Motor neuron (in vitro differentiated cells): ENCODE results near the gene EHBP1L1. TPM values are rescaled to one million over a fixed set of nuclear protein-coding genes. Genes with fewer than 3 reads are reported as not detected.
A peak's percentile ranks its signal among the peaks of the same experiment; 100 is the strongest.
"Not testable (repeated sequence)": the region's sequence is repeated elsewhere in the genome, so short reads cannot be mapped to it uniquely, and the experiment has no call there.

Experiments
- ATAC-seq, 8 experiments: fragments of 200-7000 bp; cut with Tn5 transposase; replicated peaks in 6 of 8; 2 replicates each; pipeline ENCODE4 v1.8.0; 2021; ENCODE audit warnings: mild to moderate bottlenecking in 8 of 8, moderate library complexity in 8 of 8
- H3K27ac ChIP-seq, 2 donors: fragments of 250-450 bp; sonication (Bioruptor Pico); 2 replicates each; pipeline ENCODE4 v1.9.0; 2021; ENCODE audit warnings: antibody characterized with exemption in 2 of 2, mild to moderate bottlenecking in 2 of 2, moderate library complexity in 1 of 2
- H3K4me1 ChIP-seq, 2 donors: fragments of 250-450 bp; sonication (Bioruptor Pico); replicated peaks in 1 of 2; 2 replicates each; pipeline ENCODE4 v1.6.1; 2021; ENCODE audit warnings: antibody characterized with exemption in 2 of 2, mild to moderate bottlenecking in 2 of 2, moderate library complexity in 1 of 2
- H3K4me3 ChIP-seq, 5 donors: fragments of 250-450 bp; sonication (Bioruptor Pico); 2 replicates each; pipeline ENCODE4 v1.9.0; 2021; ENCODE audit warnings: antibody characterized with exemption in 5 of 5, mild to moderate bottlenecking in 5 of 5, moderate library complexity in 4 of 5
- WGBS, 10 experiments: fragments of 450-650 bp; shearing (Covaris generic); methylation state at CpG; one replicate each; pipeline ENCODE4 v1.0.0; 2022; 5-methylcytosine and 5-hydroxymethylcytosine counted together
- in situ Hi-C, 9 experiments: fragments of 400-800 bp; cut with MboI; loops; one replicate each; pipeline ENCODE4 v1.15.0; 2021; ENCODE audit warnings: low sequenced_read_pairs in 9 of 9, low pct_unique_long_range_greater_than_20kb in 2 of 9; ENCODE audit not compliant: unreplicated experiment in 9 of 9
- total RNA-seq, 8 experiments: library from RNA; unstranded; fragments of 300-600 nt; gene quantifications; 2 replicates each; pipeline versions ENCODE4 v1.2.3 to v1.2.4, GENCODE V29; 2022

The EHBP1L1 gene
- total RNA-seq, 8 experiments from 2014 or later, result 1.5 to 44.6 (median 5.5) TPM

DNA sequence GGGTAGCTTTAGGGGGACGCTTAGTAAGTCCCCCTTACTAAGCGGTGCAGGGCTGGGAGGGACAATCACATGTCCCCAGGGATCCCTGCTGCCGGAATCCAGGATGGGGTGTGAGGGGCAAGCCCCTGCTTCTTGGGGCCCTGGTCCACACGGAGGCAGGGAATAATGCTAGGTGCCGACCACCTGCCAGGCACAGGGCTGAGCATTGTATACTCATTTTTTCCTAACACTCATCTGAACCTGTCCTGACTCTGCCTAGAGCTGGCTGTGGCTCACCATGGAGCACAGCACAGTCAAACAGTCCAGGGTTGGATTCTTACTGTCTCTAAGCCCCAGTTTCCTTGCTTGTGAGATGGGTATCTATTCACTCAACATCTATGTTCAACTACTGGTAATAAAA lies 16.3 kb upstream of the EHBP1L1 start:
- Histone ChIP-seq H3K4me1 (peaks cover 37 to 58% of the 10 kb centered on the region in 2 donors), H3K27ac (no peak overlapping the region), H3K4me3 (no peak overlapping the region)
- 15 to 100% (median 63%) methylated on average over 1 to 2 of the region's 5 CpGs; no CpG with 5 or more reads in 6 of the 10 experiments for WGBS, 10 experiments
- in situ Hi-C loops, result no loop called here
- no peak for ATAC-seq

- peak in 4 of 8 experiments; percentile 0 to 10 (median 2) for ATAC-seq
- in situ Hi-C loops, result no loop called here
- Histone ChIP-seq H3K27ac (no peak overlapping the region), H3K4me3 (no peak overlapping the region), H3K4me1 (peaks cover 32 to 53% of the 10 kb centered on the region in 2 donors)
- WGBS, 10 experiments, result 0 to 71% (median 40%) methylated on average over 1 to 4 of the region's 5 CpGs; no CpG with 5 or more reads in 3 of the 10 experiments
Measured at GRCh38 chr11:65559951-65560537, 15.8 kb upstream of the EHBP1L1 start.

- 0 to 30% (median 8%) methylated on average over 1 to 6 of the region's 15 CpGs; no CpG with 5 or more reads in 4 of the 10 experiments for WGBS, 10 experiments
- Histone ChIP-seq H3K27ac (no peak overlapping the region), H3K4me3 (no peak overlapping the region), H3K4me1 (peaks cover 25 to 45% of the 10 kb centered on the region in 2 donors)
- in situ Hi-C loops, result no loop called here
- ATAC-seq, result peak in 7 of 8 experiments; percentile 1 to 36 (median 14)
Measured at GRCh38 chr11:65560555-65561418, 15.1 kb upstream of the EHBP1L1 start.

- Histone ChIP-seq H3K27ac (no peak overlapping the region), H3K4me1 (peaks cover 21 to 37% of the 10 kb centered on the region in 2 donors), H3K4me3 (no peak overlapping the region)
- in situ Hi-C loops, result no loop called here
- no peak for ATAC-seq
- 27 to 100% (median 91%) methylated on average over 1 to 5 of the region's 7 CpGs; no CpG with 5 or more reads in 2 of the 10 experiments for WGBS, 10 experiments
Measured at GRCh38 chr11:65562020-65562419, 13.8 kb upstream of the EHBP1L1 start.

- Histone ChIP-seq H3K4me1 (peaks cover 16 to 30% of the 10 kb centered on the region in 2 donors), H3K27ac (no peak overlapping the region), H3K4me3 (no peak overlapping the region)
- ATAC-seq, result no peak
- in situ Hi-C loops, result no loop called here
- WGBS, 10 experiments, result 50 to 100% (median 83%) methylated on average over 1 to 6 of the region's 9 CpGs; no CpG with 5 or more reads in 2 of the 10 experiments
Measured at GRCh38 chr11:65562788-65563187, 13.1 kb upstream of the EHBP1L1 start.

GRCh38 chr11:65563601-65564000 lies 12.3 kb upstream of the EHBP1L1 start:
- WGBS, 10 experiments, result 93 to 100% (median 100%) methylated on average over 1 to 4 of the region's 4 CpGs; no CpG with 5 or more reads in 2 of the 10 experiments
- ATAC-seq, result no peak

GRCh38 chr11:65564879-65565559 lies 10.8 kb upstream of the EHBP1L1 start:
- WGBS, 10 experiments, result 60 to 100% (median 89%) methylated on average over 1 to 5 of the region's 12 CpGs; no CpG with 5 or more reads in 4 of the 10 experiments
- in situ Hi-C loops, result not testable (repeated sequence)

More at GRCh38 chr11:65563601-65564000, 12.3 kb upstream of the EHBP1L1 start:
- H3K27ac ChIP-seq, result no peak overlapping the region
- peaks cover 15 to 31% of the 10 kb centered on the region in 2 donors for H3K4me1 ChIP-seq
- H3K4me3 ChIP-seq, result no peak overlapping the region
- in situ Hi-C loops, result no loop called here

DNA sequence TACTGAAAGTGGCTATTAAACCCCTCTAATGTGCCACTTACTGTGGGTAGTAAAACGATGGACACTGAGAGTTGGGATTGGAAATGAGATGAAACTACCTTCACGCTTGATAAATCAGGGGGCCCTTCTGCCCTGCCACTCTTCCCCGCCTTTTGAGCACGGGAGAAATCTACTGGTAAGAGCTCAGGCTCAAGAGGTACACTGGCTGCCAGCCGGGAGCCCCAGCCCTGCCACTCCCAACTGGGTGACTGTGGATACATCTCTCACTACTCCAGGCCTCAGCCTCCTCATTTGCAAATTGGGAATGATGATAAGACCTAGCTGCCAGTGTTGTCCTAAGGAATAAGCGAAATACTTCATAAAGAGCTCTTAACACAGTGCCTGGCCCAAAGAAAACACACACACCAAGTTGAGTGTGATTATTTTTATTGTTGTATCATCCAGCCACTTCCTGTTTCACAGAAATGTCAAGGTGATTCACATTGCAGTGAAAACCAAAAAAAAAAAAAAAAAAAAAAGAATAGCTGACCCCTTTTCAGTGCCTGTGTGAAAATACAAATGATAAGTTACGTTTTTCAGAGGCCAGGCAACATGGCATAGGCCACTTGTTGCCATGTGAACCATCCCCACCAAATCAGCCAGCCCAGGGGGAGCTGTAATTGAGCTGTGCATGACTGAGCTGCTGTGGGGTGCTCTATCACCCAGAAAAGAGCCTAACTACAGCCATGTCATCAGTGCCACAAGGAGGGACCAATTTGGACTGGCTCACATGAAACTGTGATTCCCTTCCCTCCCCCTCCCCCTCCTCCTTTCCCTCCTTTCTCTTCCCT lies 10.0 kb upstream of the EHBP1L1 start:
- Histone ChIP-seq H3K4me3 (no peak overlapping the region), H3K27ac (no peak overlapping the region), H3K4me1 (peaks cover 14 to 16% of the 10 kb centered on the region in 2 donors)
- in situ Hi-C loops, result no loop called here
- ATAC-seq, result no peak
- WGBS, 10 experiments, result 63 to 100% (median 79%) methylated on average over 1 to 7 of the region's 7 CpGs

More at GRCh38 chr11:65564879-65565559, 10.8 kb upstream of the EHBP1L1 start:
- ATAC-seq, H3K4me3 ChIP-seq, H3K27ac ChIP-seq: not testable (repeated sequence)
- peaks cover 15 to 24% of the 10 kb centered on the region in 2 donors for H3K4me1 ChIP-seq

DNA sequence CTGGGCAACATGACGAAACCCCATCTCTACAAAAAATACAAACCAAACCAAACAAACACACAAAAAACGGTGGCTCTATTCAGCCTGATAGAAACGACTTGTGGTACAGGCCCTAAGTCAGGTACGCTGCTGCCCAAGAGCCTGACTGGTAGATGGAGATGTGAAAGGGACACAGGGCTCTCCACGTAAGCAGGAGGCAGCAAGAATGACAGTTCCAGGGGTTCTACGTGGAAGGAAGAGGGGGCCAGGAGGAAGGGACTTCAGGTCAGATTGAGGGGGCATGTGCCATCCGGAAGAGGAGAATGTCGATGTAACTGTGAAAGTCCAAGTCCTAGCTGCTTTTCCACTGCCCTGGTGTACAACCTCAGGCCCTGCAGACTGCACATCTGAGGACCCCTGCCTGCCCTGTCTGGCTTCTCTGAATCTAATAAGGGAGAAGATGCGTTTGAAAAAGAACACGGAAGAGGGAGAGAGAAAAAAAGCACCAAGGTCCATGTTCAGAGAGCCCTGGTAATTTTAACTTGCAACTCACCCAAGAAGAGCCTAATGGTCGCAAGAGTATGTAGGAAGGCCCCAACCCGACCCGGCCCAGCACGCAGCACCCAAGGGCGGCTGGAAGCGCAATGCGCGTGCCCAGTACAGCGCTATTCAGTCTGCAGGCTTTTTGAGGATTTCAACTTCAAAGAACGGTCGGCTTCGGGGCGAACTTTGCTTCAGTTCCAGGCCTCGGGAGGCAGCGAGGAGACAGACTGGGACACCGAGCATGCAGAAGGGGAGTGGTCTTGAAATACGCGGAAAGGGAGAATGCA lies 6.5 kb upstream of the EHBP1L1 start:
- WGBS, 10 experiments, result 0 to 40% (median 16%) methylated on average over 1 to 11 of the region's 28 CpGs; no CpG with 5 or more reads in 2 of the 10 experiments
- ATAC-seq, result peak in 7 of 8 experiments; percentile 0 to 8 (median 3)
- H3K4me1 ChIP-seq, result peaks cover 21 to 25% of the 10 kb centered on the region in 2 donors
- H3K4me3 ChIP-seq, result peak overlapping the region; percentile 53 to 95 (median 88)
- in situ Hi-C loops, result no loop called here
- H3K27ac ChIP-seq, result peak overlapping the region; percentile 90 to 95

DNA sequence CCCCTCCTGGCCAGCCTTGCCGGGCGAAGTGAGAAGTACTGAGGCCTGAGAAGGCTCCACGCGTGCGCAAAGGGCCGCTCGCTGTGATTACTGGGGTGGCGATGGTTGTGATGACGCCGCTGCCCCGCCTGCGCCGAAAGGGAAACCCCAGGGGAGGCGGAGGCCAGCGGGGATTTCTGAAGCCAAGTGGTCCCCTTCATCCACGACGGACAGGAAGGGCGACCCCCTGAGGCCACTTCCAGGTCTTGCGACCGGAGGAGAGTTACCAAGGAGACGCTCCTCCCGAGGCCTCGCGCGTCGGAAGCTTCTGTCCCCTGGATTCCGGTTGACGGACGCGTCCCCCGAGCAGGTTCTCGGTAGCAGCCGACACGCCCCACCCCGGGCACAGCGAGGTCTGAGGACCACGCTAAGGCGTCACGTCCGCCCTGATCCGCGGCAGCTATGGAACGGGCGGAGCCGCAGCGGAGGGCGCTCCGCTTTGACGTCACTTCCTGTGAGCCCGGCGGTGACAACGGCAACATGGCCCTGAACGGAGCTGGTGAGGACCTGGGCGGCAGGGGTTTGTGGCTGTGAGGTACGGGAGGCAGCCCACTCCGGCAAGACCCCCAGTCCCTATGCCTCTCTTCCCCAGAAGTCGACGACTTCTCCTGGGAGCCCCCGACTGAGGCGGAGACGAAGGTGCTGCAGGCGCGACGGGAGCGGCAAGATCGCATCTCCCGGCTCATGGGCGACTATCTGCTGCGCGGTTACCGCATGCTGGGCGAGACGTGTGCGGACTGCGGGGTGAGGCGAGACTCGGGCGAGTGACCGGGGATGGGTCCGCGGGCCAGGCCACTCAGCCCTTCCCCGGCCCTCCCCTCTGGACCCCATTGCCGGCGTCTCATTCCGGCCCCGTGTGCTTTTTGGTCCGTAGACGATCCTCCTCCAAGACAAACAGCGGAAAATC lies 5.6 kb upstream of the EHBP1L1 start, which contains the start of gene ZNRD2:
ZNRD2 (plus strand) TSS at position 505 of the 946 bp plus-strand sequence; CDS start at position 520, 15 bp downstream.
- peak within 1 kb of the TSS; percentile 90 to 95 for H3K27ac ChIP-seq
- 0 to 5% (median 0%) methylated on average over 1 to 15 of the region's 89 CpGs; no CpG with 5 or more reads in 5 of the 10 experiments for WGBS, 10 experiments
- ATAC-seq, result peak; percentile 60 to 88 (median 82)
- peaks cover 21 to 26% of the 10 kb centered on the region in 2 donors for H3K4me1 ChIP-seq
- peak within 1 kb of the TSS; percentile 53 to 95 (median 88) for H3K4me3 ChIP-seq
- in situ Hi-C loops, result no loop called here
